ENCODE results near the gene UNCX. TPM values are rescaled to one million over a fixed set of nuclear protein-coding genes. Genes with fewer than 3 reads are reported as not detected.
"Not testable (repeated sequence)": the region's sequence is repeated elsewhere in the genome, so short reads cannot be mapped to it uniquely, and the experiment has no call there.

The UNCX gene
- total and polyA plus RNA-seq, 5 experiments from 2014 or later = not detected

GRCh38 chr7:1202914-1203313 lies 29.8 kb upstream of the UNCX start:
- DNase-seq, H3K27ac Mint-ChIP-seq, H3K36me3 Mint-ChIP-seq, POLR2A ChIA-PET, ATAC-seq, H3K4me1 Mint-ChIP-seq, H3K9me3 Mint-ChIP-seq: not testable (repeated sequence)
- peak overlapping the region in 1 of 10 donors; percentile 51 for H3K4me3 Mint-ChIP-seq
- peaks cover 0 to 28% (median 0%) of the 10 kb centered on the region in 5 donors for H3K27me3 Mint-ChIP-seq

GRCh38 chr7:1204460-1205140 lies 28.1 kb upstream of the UNCX start:
- Mint-ChIP-seq H3K4me3 (no peak overlapping the region), H3K4me1 (no peaks in the 10 kb centered on the region), H3K36me3 (no peaks in the 10 kb centered on the region), H3K9me3 (no peaks in the 10 kb centered on the region), H3K27ac (no peak overlapping the region), H3K27me3 (peaks cover 3 to 35% (median 8%) of the 10 kb centered on the region in 5 donors)
- no peak for ATAC-seq
- POLR2A ChIA-PET = no interaction called here
- DNase-seq = no peak

- H3K9me3 Mint-ChIP-seq, H3K36me3 Mint-ChIP-seq, H3K4me3 Mint-ChIP-seq, ATAC-seq, H3K4me1 Mint-ChIP-seq, POLR2A ChIA-PET, DNase-seq, H3K27ac Mint-ChIP-seq: not testable (repeated sequence)
- H3K27me3 Mint-ChIP-seq = peaks cover 7 to 36% (median 16%) of the 10 kb centered on the region in 5 donors
Measured at GRCh38 chr7:1205742-1206141, 26.9 kb upstream of the UNCX start.

GRCh38 chr7:1209097-1209496 lies 23.6 kb upstream of the UNCX start:
- ATAC-seq (no peak), DNase-seq (no peak)
- peaks cover 8 to 47% (median 27%) of the 10 kb centered on the region in 5 donors for H3K27me3 Mint-ChIP-seq
- no peaks in the 10 kb centered on the region for H3K9me3 Mint-ChIP-seq
- POLR2A ChIA-PET = no interaction called here
- H3K4me3 Mint-ChIP-seq = no peak overlapping the region
- H3K36me3 Mint-ChIP-seq = no peaks in the 10 kb centered on the region
- peaks cover 0 to 8% (median 0%) of the 10 kb centered on the region in 4 donors for H3K4me1 Mint-ChIP-seq
- no peak overlapping the region for H3K27ac Mint-ChIP-seq

- no peak overlapping the region for H3K4me3 Mint-ChIP-seq
- H3K4me1 Mint-ChIP-seq = peaks cover 0 to 8% (median 0%) of the 10 kb centered on the region in 4 donors
- POLR2A ChIA-PET = no interaction called here
- H3K9me3 Mint-ChIP-seq = peaks cover 0 to 4% (median 0%) of the 10 kb centered on the region in 9 donors
- no peak for DNase-seq
- peaks cover 10 to 53% (median 31%) of the 10 kb centered on the region in 5 donors for H3K27me3 Mint-ChIP-seq
- H3K27ac Mint-ChIP-seq = peak overlapping the region in 1 of 10 donors; percentile 33
- H3K36me3 Mint-ChIP-seq = no peaks in the 10 kb centered on the region
- ATAC-seq = no peak
Measured at GRCh38 chr7:1210321-1210978, 22.2 kb upstream of the UNCX start.

- H3K27ac Mint-ChIP-seq = no peak overlapping the region
- H3K27me3 Mint-ChIP-seq = peaks cover 10 to 53% (median 29%) of the 10 kb centered on the region in 5 donors
- no peak for DNase-seq
- no peak overlapping the region for H3K4me3 Mint-ChIP-seq
- H3K9me3 Mint-ChIP-seq = peaks cover 0 to 4% (median 0%) of the 10 kb centered on the region in 9 donors
- H3K4me1 Mint-ChIP-seq = peaks cover 0 to 8% (median 0%) of the 10 kb centered on the region in 4 donors
- ATAC-seq = no peak
- H3K36me3 Mint-ChIP-seq = no peaks in the 10 kb centered on the region
- POLR2A ChIA-PET = no interaction called here
Measured at GRCh38 chr7:1210979-1211608, 21.6 kb upstream of the UNCX start.

GRCh38 chr7:1211611-1212010 lies 21.1 kb upstream of the UNCX start:
- no peak for DNase-seq
- H3K36me3 Mint-ChIP-seq = no peaks in the 10 kb centered on the region

GRCh38 chr7:1212025-1212424 lies 20.6 kb upstream of the UNCX start:
- H3K4me3 Mint-ChIP-seq, ATAC-seq, H3K36me3 Mint-ChIP-seq, POLR2A ChIA-PET, H3K4me1 Mint-ChIP-seq, H3K9me3 Mint-ChIP-seq, DNase-seq: not testable (repeated sequence)
- H3K27me3 Mint-ChIP-seq = peaks cover 13 to 60% (median 31%) of the 10 kb centered on the region in 5 donors
- H3K27ac Mint-ChIP-seq = peak overlapping the region in 1 of 10 donors; percentile 18

More at GRCh38 chr7:1211611-1212010, 21.1 kb upstream of the UNCX start:
- peaks cover 0 to 4% (median 0%) of the 10 kb centered on the region in 9 donors for H3K9me3 Mint-ChIP-seq
- H3K4me1 Mint-ChIP-seq = peaks cover 0 to 8% (median 0%) of the 10 kb centered on the region in 4 donors
- H3K27ac Mint-ChIP-seq = no peak overlapping the region
- POLR2A ChIA-PET = no interaction called here
- no peak for ATAC-seq
- no peak overlapping the region for H3K4me3 Mint-ChIP-seq
- peaks cover 10 to 56% (median 28%) of the 10 kb centered on the region in 5 donors for H3K27me3 Mint-ChIP-seq

- DNase-seq (no peak), ATAC-seq (no peak)
- no peak overlapping the region for H3K4me3 Mint-ChIP-seq
- POLR2A ChIA-PET = interaction anchor here (0.7 kb wide), 1 partner anchor 7 kb away, joined by 4 read pairs; no protein-coding TSS in a partner anchor
- H3K36me3 Mint-ChIP-seq = peaks cover 0 to 6% (median 5%) of the 10 kb centered on the region in 3 donors
- H3K27me3 Mint-ChIP-seq = peaks cover 14 to 78% (median 34%) of the 10 kb centered on the region in 5 donors
- peaks cover 0 to 8% (median 0%) of the 10 kb centered on the region in 4 donors for H3K4me1 Mint-ChIP-seq
- no peak overlapping the region for H3K27ac Mint-ChIP-seq
- H3K9me3 Mint-ChIP-seq = peaks cover 0 to 10% (median 0%) of the 10 kb centered on the region in 9 donors
Measured at GRCh38 chr7:1214516-1214915, 18.2 kb upstream of the UNCX start.

GRCh38 chr7:1218541-1219165 lies 14.0 kb upstream of the UNCX start:
- H3K27me3 Mint-ChIP-seq = peaks cover 25 to 76% (median 43%) of the 10 kb centered on the region in 5 donors
- no peaks in the 10 kb centered on the region for H3K4me1 Mint-ChIP-seq

GRCh38 chr7:1219498-1219897 lies 13.2 kb upstream of the UNCX start:
- H3K36me3 Mint-ChIP-seq = peaks cover 3 to 6% (median 5%) of the 10 kb centered on the region in 3 donors
- DNase-seq (no peak), ATAC-seq (no peak)
- POLR2A ChIA-PET = interaction anchor here (1.4 kb wide), 1 partner anchor 20 kb away, joined by 4 read pairs; no protein-coding TSS in a partner anchor
- peaks cover 0 to 10% (median 0%) of the 10 kb centered on the region in 9 donors for H3K9me3 Mint-ChIP-seq
- peak overlapping the region in 3 of 10 donors; percentile 1 to 65 (median 14) for H3K27ac Mint-ChIP-seq
- H3K4me3 Mint-ChIP-seq = no peak overlapping the region
- H3K4me1 Mint-ChIP-seq = peaks cover 0 to 1% (median 0%) of the 10 kb centered on the region in 4 donors
- H3K27me3 Mint-ChIP-seq = peaks cover 23 to 76% (median 42%) of the 10 kb centered on the region in 5 donors

More at GRCh38 chr7:1218541-1219165, 14.0 kb upstream of the UNCX start:
- Mint-ChIP-seq H3K9me3 (peaks cover 0 to 10% (median 0%) of the 10 kb centered on the region in 9 donors), H3K27ac (no peak overlapping the region), H3K36me3 (peaks cover 3 to 6% (median 5%) of the 10 kb centered on the region in 3 donors), H3K4me3 (no peak overlapping the region)
- DNase-seq = no peak
- no peak for ATAC-seq
- POLR2A ChIA-PET = interaction anchor here (1.4 kb wide), 1 partner anchor 21 kb away, joined by 4 read pairs; no protein-coding TSS in a partner anchor

Data from naive thymus-derived CD8-positive, alpha-beta T cell (primary cell).